GM18873 (cell line): ENCODE data around the gene HERC2.
A peak's percentile ranks its signal among the peaks of the same experiment; 100 is the strongest.
"Not testable (repeated sequence)": the region's sequence is repeated elsewhere in the genome, so short reads cannot be mapped to it uniquely, and the experiment has no call there.

Source experiments
- ATAC-seq: cut with Tn5 transposase; IDR thresholded peaks from one replicate; pipeline ENCODE4 v1.9.1; 2021; ENCODE audit warnings: mild to moderate bottlenecking, moderate library complexity, moderate number of reproducible peaks; ENCODE audit not compliant: unreplicated experiment, low FRiP score

HERC2 gene

DNA sequence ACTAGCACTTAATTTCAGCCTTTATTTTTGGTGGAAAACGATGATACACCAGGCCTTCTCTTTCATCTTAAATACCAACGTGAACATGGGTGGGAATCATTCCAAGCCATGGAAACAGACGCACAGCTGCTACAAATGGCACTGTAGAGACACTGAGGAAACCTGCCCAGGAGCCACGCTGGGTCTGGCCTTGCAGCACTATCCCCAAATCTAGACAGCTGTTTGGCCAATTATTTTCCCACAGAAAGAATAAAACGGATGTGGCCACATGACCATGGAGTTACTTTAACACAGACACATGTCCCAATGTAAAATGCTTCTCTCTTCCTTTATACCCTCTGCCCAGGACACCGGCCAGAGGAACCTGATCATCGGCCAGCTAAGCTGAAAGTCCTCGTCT, 139.2 kb downstream of the HERC2 start:
- no peak for ATAC-seq

- no peak for ATAC-seq
Measured at GRCh38 chr15:28182216-28182615, 139.8 kb downstream of the HERC2 start.

DNA sequence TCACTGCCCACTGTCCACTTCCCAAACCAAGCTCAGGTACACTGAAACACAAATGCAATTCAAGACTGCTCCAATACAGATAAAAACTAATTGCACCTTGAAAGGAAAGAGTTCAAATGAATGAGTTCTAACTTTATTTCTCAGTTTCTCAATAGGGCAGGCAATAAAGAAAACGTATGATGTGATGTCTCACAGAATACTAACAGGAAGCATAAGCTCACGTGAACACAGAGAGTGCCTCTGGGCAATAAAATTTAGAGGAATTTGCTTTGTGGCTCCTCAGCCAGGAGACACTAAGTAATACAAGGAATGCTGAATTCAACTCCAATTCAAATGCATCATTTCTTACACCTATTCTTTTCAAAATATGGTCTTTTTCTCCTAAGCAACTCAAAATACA, 140.6 kb downstream of the HERC2 start:
- ATAC-seq = no peak

DNA sequence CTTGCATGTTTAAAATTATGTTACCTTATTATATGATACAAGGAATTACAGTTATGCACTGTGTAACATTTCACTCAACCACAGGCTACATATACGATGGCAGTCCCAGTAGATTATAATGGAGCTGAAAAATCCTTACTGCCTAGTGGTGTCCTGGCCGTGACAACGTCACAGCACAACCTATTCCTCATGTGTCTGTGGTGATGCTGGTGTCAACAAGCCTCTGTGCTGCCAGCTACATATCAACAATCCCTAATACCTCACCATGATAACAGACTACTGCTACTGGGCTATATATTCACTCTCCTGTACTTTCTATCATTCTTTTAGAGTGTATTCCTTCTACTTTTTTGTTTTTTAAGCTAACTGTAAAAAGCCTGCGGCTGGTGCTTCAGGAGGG, 142.7 kb downstream of the HERC2 start:
- ATAC-seq = no peak

DNA sequence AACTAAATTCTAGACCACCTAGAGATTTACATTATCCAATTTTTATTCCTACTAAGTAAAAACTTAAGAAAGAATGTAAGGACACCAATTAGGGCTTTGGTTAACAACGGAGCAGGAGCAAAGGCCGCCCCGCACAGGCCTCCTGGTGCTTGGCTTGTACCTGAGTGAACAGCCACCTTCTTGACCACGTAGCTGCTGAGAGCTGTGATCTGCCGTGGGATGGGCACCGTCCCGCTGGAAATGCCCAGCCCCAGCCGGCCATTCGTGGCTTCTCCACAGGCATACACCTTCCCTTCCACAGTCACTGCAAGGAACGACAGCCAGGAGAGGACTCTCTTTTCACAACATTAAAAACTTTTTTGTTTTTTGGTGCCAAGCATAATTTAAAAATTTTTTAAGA, 143.3 kb downstream of the HERC2 start:
- no peak for ATAC-seq

GRCh38 chr15:28178290-28178689, 143.7 kb downstream of the HERC2 start:
- no peak for ATAC-seq

DNA sequence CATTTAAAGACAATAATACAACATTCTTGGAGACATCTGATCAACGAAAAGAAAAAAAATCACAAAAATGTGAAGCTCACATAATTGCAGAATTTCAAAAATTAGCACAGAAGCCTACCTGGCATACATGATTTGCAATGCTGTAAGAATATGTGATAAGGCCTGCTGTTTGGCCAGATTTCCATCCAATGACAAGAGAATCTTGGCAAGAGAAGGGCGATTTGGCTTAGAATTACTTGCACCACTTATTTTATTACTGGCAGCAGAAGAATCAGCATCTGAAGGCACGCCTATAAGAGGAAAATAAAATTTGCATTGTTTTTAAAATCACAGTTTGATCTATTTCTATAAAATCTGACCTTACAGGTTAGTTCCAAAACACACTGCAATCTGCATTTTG, 152.6 kb downstream of the HERC2 start:
- ATAC-seq = no peak

DNA sequence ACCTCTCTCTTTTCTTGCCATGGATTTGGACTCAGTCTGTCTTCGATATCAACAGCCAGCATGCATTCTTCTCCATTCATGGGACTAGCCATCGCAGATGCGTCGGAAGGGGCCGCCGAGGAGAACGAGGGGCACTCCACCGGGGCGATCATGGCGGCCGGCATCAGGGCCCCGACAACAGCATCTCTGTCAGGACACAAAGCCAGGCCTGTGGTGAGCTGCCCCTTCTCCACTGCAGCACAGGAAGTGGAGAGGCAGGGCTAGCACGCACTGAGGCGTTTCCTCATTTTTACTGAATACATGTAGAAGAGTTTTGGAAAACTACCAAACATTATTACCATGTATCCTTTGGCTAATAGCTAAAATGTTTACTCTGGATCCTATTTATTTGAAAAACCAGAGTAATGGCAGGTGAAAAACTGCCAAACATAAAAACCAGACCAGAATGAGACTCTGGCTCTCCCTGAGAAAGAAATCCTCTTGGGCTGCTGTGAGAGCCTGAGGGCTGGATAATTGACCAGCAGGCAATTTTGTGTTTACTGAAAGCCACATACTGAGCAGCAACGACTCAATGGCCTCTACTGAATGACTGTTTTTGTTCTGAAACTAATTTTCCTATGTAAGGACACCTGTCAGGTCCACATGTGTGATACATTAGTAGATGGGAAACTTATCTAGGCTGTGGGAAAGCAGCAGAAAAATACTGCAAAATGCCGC, 153.4 kb downstream of the HERC2 start:
- ATAC-seq = not testable (repeated sequence)

- ATAC-seq = no peak
Measured at GRCh38 chr15:28167042-28167441, 154.9 kb downstream of the HERC2 start.

DNA sequence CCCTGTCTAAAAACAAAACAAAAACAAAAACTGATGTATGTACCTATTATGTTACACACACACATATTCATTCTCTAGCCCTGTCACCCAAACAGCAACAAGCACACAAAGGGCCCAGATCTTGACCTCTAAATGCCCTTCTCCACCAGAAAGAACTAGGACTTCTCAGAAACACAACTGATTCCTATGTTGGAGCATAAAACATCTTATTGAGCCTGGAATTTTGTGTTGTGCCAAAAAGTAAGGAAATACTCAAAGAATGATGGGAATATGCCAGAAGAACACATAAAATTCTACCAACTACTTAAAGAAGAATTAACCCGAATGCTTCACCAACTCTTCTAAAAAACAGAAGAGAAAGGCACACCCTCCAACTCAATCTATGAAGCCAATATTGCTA, 156.2 kb downstream of the HERC2 start:
- no peak for ATAC-seq

- no peak for ATAC-seq
Measured at GRCh38 chr15:28164876-28165275, 157.1 kb downstream of the HERC2 start.

DNA sequence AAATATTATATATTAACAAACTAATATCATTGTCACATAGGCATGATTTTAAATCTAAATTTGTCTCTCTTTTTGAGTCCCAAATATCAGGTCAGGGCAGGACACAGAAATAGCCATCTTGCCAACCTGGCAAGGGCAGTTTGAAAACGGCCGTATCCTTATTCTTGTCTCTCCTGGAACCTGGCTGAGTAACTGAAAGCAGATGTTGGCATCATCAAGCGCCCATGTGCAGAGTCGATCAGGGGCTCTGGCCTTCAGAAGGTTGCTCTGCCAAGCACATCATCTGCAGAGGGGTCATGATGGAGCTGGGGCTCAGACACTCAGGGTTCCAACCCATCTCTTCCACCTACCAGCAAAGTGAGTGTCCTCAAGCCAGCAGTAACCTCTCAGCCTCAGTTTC, 167.7 kb downstream of the HERC2 start:
- ATAC-seq = no peak

GRCh38 chr15:28153492-28154119, 168.4 kb downstream of the HERC2 start:
- no peak for ATAC-seq

GRCh38 chr15:28152538-28152923, 169.4 kb downstream of the HERC2 start:
- not testable (repeated sequence) for ATAC-seq

DNA sequence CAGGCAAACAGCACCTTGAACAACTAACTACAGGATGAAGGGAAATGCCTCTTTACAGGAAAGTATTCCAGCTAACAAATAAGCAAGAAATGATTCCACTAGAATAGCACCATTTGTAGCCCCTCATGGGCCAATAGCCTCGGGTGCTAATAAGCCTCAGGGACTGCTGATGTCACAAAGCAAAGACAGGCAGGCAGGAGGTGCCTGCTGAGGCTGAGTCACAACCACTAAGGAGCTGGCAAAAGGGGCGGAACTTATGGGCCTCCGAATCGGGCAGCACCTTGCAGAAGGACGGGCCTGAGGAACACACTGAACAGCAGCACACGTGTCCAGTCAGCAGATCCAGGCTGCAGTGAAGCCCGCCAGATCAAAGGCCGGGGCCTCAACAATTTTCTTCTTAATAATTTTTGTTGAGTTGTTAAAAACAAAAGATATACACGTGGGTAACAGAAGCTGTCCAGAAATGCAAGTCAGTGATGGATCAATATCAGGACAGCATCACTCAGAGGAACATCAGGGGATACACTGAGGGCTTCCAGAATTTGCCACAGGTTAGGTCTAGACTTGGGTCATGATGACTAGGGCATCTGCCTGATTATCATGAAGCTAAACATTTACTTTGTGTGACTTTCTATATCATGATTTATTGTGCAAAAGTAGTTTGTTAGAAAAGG, 170.0 kb downstream of the HERC2 start:
- not testable (repeated sequence) for ATAC-seq

- no peak for ATAC-seq
Measured at GRCh38 chr15:28147801-28148200, 174.2 kb downstream of the HERC2 start.

DNA sequence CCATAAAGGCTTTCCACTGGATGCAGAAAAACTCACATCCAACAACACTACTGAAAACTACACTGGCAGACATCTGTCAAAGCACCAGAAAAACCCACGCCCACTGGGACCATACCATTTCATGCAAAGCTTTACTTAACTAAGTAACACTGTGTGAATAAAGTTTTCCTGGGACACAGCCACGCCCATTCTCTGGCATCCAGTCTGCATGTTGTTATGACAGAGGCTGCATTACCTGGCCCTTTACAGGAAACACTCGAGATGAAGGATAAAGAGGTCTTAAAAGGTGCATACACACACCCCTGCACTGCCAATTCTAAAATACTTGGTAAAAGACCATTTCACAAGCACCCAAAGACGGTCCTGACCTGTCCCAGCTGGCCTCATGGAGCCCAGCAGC, 176.6 kb downstream of the HERC2 start:
- not testable (repeated sequence) for ATAC-seq

DNA sequence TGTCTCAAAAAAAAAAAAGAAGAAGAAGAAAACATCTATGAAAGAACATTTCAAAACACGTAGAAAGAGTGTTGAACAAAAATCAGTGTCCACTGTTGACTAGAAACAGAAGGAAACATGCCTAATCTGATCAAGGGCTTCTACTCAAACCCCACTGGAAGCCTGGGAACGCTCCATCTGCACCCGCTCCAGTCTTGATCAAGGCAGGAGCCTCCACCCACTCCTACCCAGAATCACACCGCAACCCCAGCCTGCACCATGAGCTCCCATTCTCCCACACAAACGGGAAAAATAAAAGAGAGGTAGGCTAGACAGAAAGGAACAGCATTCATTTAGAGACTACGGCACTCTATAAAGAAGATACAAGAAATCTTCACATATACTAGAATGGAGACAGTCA, 181.9 kb downstream of the HERC2 start:
- ATAC-seq = no peak

GRCh38 chr15:28137408-28138039, 184.5 kb downstream of the HERC2 start:
- not testable (repeated sequence) for ATAC-seq

DNA sequence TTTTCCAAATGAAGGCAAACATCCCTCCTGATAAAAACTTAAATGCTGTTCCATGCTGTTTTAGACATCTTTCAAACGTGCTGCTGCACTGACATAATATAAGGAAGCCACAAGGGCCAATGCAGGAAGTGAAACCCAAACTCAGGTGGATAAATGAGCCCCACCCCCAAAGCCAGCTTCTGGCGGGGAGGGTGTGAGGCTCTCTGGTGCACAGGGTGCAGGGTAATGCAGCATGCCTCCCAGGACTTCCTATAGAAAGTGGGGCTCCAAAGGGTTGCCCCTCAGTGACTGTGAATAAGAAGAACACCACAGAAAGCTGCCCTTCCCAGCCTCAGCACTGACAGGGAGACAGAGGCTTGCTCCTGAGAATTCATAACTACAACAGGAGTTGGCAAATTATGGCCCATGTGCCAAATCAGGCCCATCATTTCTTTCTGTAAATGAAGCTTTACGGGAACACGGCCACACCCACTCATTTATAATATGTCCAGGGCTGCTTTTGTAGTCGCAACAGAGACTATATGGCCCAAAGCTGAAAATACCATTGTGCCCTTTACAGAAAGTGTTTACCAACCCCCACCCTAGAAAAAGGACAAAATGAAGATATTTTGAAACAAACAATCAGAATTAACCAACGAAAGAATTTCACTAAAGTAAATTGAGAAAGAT, 185.6 kb downstream of the HERC2 start:
- ATAC-seq = peak; percentile 93

DNA sequence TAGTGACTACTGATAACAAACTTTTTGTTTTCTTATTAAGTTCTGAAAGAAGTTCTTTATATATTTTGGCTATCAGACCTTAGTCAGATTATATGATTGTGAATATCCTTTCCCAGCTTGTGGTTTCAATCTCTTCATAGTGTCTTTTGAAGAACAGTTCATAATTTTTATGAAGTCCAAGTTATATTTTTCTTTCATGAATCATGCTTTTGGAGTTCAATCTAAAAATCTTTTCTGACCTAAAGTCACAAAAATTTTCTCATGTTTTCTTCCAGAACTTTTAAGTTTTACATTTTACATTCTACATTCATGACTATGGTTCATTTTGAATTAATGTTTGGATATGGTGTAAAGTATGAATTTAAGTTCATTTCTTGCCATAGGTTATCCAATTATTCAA, 188.7 kb downstream of the HERC2 start:
- ATAC-seq = no peak
